Activated naive CD8-positive, alpha-beta T cell treated with anti-CD3 and anti-CD28 coated beads, Interleukin-2, amount 10 ng/mL, durations not matched to agents 7 days and 5 days (primary cell): ENCODE results near the gene R3HDM2. TPM values are rescaled to one million over a fixed set of nuclear protein-coding genes. Genes with fewer than 3 reads are reported as not detected.
"Not testable (repeated sequence)": the region's sequence is repeated elsewhere in the genome, so short reads cannot be mapped to it uniquely, and the experiment has no call there.

Source experiments
- ATAC-seq: fragments of 150-1000 bp; cut with Tn5 transposase; one replicate; pipeline ENCODE4 v1.10.0; 2021; ENCODE audit warnings: low read depth, moderate library complexity
- POLR2A ChIA-PET: fragments of 350-600 bp; sonication (Branson Sonifier 250); formaldehyde crosslinking; loops from one replicate; lab custom pipeline; 2021; ENCODE audit warnings: antibody characterized with exemption; lab: Charles Lee
- DNase-seq: peaks from one replicate; pipeline ENCODE4 v3.0.0; 2021
- H3K27ac Mint-ChIP-seq: one replicate; pipeline ENCODE4 v1.8.0; 2022; ENCODE audit warnings: mild to moderate bottlenecking, mixed read lengths
- H3K27me3 Mint-ChIP-seq: one replicate; pipeline ENCODE4 v1.8.0; 2022; ENCODE audit warnings: mild to moderate bottlenecking, moderate library complexity, mixed read lengths
- H3K36me3 Mint-ChIP-seq: one replicate; pipeline ENCODE4 v1.8.0; 2021; ENCODE audit warnings: mild to moderate bottlenecking, mixed read lengths
- H3K4me1 Mint-ChIP-seq: one replicate; pipeline ENCODE4 v1.8.0; 2021; ENCODE audit warnings: mixed read lengths
- H3K4me3 Mint-ChIP-seq: one replicate; pipeline ENCODE4 v1.8.0; 2022; ENCODE audit warnings: mild to moderate bottlenecking, moderate library complexity, mixed read lengths
- H3K9me3 Mint-ChIP-seq: one replicate; pipeline ENCODE4 v1.8.0; 2021; ENCODE audit warnings: mixed read lengths
- total RNA-seq, 2 experiments: library from RNA; stranded (reverse); gene quantifications; one replicate each; pipeline ENCODE4 v1.2.3, GENCODE V29; 2021

The R3HDM2 gene
- total RNA-seq, 2 experiments from 2014 or later: 91.5 to 97.1 TPM

DNA sequence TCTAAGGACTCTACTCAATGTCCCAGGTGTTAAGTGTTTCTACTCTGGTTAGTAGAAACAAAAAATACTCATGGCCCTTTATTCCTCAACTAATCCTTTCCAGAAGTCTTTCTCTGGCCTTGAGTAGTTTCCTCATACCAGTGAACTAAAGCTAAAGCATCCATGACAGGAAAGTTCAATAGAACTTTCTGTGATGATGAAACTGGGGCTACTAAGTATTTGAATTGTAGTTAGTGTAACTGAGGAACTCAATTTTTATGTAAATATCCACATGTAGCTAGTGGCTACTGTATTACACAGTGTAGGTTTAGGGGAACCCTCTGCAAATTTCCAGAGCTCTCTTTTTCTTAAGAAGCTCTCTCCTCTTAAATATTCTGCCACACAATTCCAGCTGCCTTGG is 63.7 kb downstream of the R3HDM2 start:
- DNase-seq: no peak
- ATAC-seq: no peak
- no peaks in the 10 kb centered on the region for H3K27me3 Mint-ChIP-seq
- H3K27ac Mint-ChIP-seq: no peak overlapping the region
- peaks cover 42% of the 10 kb centered on the region for H3K36me3 Mint-ChIP-seq
- POLR2A ChIA-PET: no interaction called here
- peaks cover 2% of the 10 kb centered on the region for H3K4me1 Mint-ChIP-seq
- peaks cover 12% of the 10 kb centered on the region for H3K9me3 Mint-ChIP-seq
- H3K4me3 Mint-ChIP-seq: no peak overlapping the region

- Mint-ChIP-seq H3K36me3 (peaks cover 40% of the 10 kb centered on the region), H3K27me3 (no peaks in the 10 kb centered on the region), H3K4me1 (peaks cover 2% of the 10 kb centered on the region), H3K4me3 (no peak overlapping the region), H3K9me3 (peaks cover 12% of the 10 kb centered on the region), H3K27ac (no peak overlapping the region)
- POLR2A ChIA-PET: no interaction called here
- no peak for DNase-seq
- no peak for ATAC-seq
Measured at GRCh38 chr12:57366315-57366714, 64.5 kb downstream of the R3HDM2 start.

GRCh38 chr12:57364156-57364555 is 66.7 kb downstream of the R3HDM2 start:
- not testable (repeated sequence) for ATAC-seq, H3K27ac Mint-ChIP-seq, DNase-seq

DNA sequence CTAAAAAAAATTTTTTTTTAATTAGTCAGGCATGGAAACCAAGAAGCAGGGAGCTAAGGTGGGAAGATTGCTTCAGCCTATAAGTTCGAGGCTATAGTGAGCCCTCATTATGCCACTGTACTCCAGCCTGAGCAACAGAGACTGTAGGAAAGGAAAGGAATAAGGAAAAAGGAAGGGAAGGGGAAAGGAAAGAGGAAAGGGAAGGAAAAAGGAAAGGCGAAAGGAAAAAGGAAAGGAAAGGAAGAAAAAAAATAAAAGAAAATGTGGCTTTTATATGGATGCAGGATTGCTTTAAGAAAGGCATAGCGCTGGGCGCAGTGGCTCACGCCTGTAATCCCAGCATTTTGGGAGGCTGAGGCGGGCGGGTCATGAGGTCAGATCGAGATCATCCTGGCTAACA is 70.4 kb downstream of the R3HDM2 start:
- ATAC-seq (no peak), DNase-seq (no peak)
- POLR2A ChIA-PET: interaction anchor here (0.6 kb wide), 1 partner anchor 381 kb away, joined by 3 read pairs; no protein-coding TSS in a partner anchor
- Mint-ChIP-seq H3K9me3 (no peaks in the 10 kb centered on the region), H3K27me3 (no peaks in the 10 kb centered on the region), H3K4me3 (no peak overlapping the region), H3K27ac (no peak overlapping the region), H3K4me1 (no peaks in the 10 kb centered on the region), H3K36me3 (peaks cover 10% of the 10 kb centered on the region)

More at GRCh38 chr12:57364156-57364555, 66.7 kb downstream of the R3HDM2 start:
- H3K9me3 Mint-ChIP-seq, H3K27me3 Mint-ChIP-seq, H3K4me1 Mint-ChIP-seq, H3K4me3 Mint-ChIP-seq: not testable (repeated sequence)
- peaks cover 31% of the 10 kb centered on the region for H3K36me3 Mint-ChIP-seq
- POLR2A ChIA-PET: interaction anchor here (0.7 kb wide), 1 partner anchor 27 kb away, joined by 7 read pairs; no protein-coding TSS in a partner anchor

GRCh38 chr12:57358646-57359045 is 72.2 kb downstream of the R3HDM2 start:
- Mint-ChIP-seq H3K9me3 (no peaks in the 10 kb centered on the region), H3K4me3 (no peak overlapping the region), H3K36me3 (peaks cover 10% of the 10 kb centered on the region), H3K27me3 (no peaks in the 10 kb centered on the region), H3K27ac (no peak overlapping the region), H3K4me1 (no peaks in the 10 kb centered on the region)
- ATAC-seq (no peak), DNase-seq (no peak)
- POLR2A ChIA-PET: no interaction called here

DNA sequence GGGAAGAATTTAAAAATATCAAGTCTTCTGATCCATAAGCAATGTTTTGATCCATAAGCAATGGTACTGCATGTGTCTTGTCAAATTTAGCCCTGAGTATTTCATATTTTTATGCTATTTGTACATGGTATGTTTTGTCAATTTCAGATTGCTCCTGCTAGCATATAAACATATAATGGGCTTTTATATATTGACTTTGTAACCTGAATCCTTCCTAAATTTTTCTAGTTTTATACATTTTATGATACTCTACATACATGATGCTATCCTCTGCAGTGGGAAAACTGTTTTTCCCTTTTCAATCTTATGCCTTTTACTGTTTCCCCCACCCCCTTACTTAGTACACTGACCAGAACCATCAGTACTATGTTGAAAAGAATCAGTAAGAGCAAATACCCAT is 75.1 kb downstream of the R3HDM2 start:
- ATAC-seq: no peak
- Mint-ChIP-seq H3K27ac (no peak overlapping the region), H3K36me3 (peaks cover 22% of the 10 kb centered on the region), H3K4me1 (no peaks in the 10 kb centered on the region), H3K9me3 (no peaks in the 10 kb centered on the region), H3K27me3 (no peaks in the 10 kb centered on the region), H3K4me3 (no peak overlapping the region)
- POLR2A ChIA-PET: no interaction called here
- DNase-seq: no peak

- Mint-ChIP-seq H3K9me3 (no peaks in the 10 kb centered on the region), H3K4me1 (no peaks in the 10 kb centered on the region), H3K4me3 (no peak overlapping the region), H3K27me3 (no peaks in the 10 kb centered on the region), H3K27ac (no peak overlapping the region), H3K36me3 (peaks cover 35% of the 10 kb centered on the region)
- DNase-seq (no peak), ATAC-seq (no peak)
- POLR2A ChIA-PET: no interaction called here
Measured at GRCh38 chr12:57352166-57352565, 78.7 kb downstream of the R3HDM2 start.

- Mint-ChIP-seq H3K36me3 (peaks cover 50% of the 10 kb centered on the region), H3K27me3 (no peaks in the 10 kb centered on the region), H3K9me3 (no peaks in the 10 kb centered on the region), H3K27ac (no peak overlapping the region), H3K4me1 (peaks cover 5% of the 10 kb centered on the region), H3K4me3 (no peak overlapping the region)
- POLR2A ChIA-PET: no interaction called here
- no peak for ATAC-seq
- DNase-seq: no peak
Measured at GRCh38 chr12:57347284-57347683, 83.6 kb downstream of the R3HDM2 start.

DNA sequence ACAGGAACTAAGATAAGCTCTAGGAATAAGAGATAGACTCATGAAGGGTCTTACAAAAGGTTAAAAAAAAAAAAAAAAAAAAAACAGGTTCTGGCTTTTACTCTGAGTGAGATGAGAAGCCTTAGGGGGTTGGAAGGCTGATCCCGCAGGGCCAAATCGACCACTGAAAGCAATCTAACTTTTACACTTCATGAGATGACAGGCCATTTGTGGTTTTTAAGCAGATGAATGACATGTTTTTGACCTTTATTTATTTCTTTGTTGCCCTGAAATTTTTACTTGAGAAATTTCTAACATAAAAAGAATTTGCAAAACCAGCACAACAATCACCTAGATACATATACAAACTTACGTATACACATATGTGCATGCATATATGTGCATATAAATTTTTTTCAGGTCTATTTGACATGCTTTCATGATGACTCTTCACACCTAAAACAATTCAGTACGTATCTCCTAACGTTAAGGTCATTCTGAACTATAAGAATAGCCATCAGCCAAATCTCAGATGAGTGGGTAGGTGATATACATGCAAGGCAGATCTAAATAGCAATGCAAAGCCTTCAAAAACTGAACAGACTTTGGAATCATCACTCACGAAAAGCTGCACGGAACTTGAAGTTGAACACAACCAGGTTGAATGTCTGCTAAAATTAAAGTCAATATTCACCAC is 87.0 kb downstream of the R3HDM2 start:
- ATAC-seq (no peak), DNase-seq (no peak)
- Mint-ChIP-seq H3K4me3 (no peak overlapping the region), H3K27ac (no peak overlapping the region), H3K9me3 (no peaks in the 10 kb centered on the region), H3K4me1 (peaks cover 10% of the 10 kb centered on the region), H3K27me3 (no peaks in the 10 kb centered on the region), H3K36me3 (peaks cover 41% of the 10 kb centered on the region)
- POLR2A ChIA-PET: interaction anchor here (0.7 kb wide), 1 partner anchor 55 kb away, joined by 4 read pairs; no protein-coding TSS in a partner anchor

DNA sequence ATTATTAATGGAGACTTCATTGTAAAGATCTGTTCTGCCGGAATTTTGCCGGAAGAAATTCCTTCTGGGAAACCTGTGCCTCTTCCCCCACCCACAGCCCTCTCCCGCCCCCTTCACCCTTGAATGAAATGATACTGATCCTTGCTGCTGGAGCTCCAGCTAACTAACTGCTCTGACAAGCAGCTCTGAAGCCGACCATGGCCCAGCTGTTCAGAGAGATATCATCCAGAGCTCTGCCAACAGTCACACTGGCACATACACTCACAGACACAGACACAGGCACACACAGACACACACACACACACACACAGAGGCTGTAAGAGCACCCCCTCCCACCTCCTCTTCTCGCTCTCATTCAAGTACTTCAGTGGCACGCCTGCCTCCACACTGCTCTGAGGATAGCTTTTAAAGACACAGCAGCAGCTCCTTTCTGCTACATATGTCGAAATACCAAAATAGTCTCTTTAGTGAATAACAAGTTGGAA is 88.6 kb downstream of the R3HDM2 start:
- DNase-seq: no peak
- POLR2A ChIA-PET: no interaction called here
- H3K9me3 Mint-ChIP-seq: no peaks in the 10 kb centered on the region
- H3K27me3 Mint-ChIP-seq: no peaks in the 10 kb centered on the region
- no peak overlapping the region for H3K27ac Mint-ChIP-seq
- peaks cover 41% of the 10 kb centered on the region for H3K36me3 Mint-ChIP-seq
- no peak overlapping the region for H3K4me3 Mint-ChIP-seq
- peaks cover 12% of the 10 kb centered on the region for H3K4me1 Mint-ChIP-seq
- no peak for ATAC-seq

DNA sequence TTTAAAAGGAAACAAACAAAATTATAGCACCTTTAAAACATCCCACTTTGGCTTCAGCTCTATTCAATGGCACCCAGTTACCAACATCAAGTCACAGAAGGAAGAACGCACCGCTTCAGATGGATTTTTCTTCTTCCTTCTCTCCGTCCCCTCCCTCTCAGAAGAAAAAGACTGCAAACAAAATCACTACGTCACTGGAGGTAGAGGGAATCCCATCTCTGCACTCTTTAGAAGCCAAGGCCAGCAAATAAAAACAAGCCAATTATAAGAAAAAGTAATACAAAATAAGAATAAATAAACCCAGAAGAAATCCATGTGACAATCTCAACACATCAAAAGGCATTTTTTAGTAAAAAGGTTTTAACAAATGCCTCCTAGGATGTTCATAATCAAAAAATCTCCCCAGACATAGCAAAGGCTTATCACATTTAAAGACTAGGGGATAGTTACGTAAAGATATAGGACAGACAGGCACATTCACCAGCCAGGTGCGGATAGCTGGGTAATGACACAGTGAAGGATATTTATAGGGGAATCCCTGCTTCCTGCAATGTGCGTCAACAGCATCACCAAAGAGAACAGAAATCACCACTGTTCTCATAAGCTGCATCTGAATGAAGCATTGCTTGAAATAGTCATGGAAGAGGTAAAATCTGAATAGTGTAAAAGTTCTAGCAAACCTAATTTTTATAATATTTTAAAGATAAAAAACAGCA is 89.4 kb downstream of the R3HDM2 start:
- Mint-ChIP-seq H3K36me3 (peaks cover 39% of the 10 kb centered on the region), H3K27me3 (no peaks in the 10 kb centered on the region), H3K4me1 (peaks cover 11% of the 10 kb centered on the region), H3K27ac (no peak overlapping the region), H3K4me3 (no peak overlapping the region), H3K9me3 (no peaks in the 10 kb centered on the region)
- ATAC-seq: no peak
- POLR2A ChIA-PET: no interaction called here
- no peak for DNase-seq

DNA sequence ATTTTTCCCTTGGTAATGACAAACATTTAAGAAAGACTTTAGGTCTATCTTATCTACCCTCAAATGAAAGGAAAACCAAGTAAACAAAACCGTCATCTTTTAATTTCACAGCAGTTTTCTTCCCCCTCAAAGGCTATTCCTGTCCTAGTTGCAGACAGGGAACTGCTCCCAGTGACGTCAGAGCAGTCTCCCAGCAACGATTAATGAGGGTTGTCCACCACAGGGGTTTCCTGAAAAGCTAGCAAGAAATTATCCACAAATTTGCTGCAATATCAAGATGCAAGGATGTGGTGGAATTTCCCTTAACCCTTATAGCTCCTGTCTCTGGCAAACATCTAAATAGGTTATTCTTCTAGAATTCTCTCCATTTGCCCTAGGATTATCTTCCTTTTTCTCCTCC is 90.7 kb downstream of the R3HDM2 start:
- Mint-ChIP-seq H3K4me1 (peaks cover 9% of the 10 kb centered on the region), H3K27me3 (no peaks in the 10 kb centered on the region), H3K27ac (no peak overlapping the region), H3K9me3 (no peaks in the 10 kb centered on the region), H3K4me3 (no peak overlapping the region), H3K36me3 (peaks cover 43% of the 10 kb centered on the region)
- POLR2A ChIA-PET: no interaction called here
- DNase-seq: no peak
- ATAC-seq: no peak

DNA sequence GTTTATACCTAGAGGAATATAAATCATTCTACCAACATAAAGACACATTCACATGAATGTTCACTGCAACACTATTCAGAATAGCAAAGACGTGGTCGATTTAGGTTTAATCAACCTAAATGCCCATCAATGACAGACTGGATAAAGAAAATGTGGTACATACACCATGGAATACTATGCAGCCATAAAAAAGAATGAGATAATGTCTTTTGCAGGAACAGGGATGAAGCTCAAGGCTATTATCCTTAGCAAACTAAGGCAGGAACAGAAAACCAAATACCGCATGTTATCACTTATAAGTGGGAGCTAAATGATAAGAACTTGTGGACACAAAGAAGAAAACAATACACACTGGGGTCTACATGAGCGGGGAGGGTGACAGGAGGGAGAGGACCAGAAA is 94.5 kb downstream of the R3HDM2 start:
- POLR2A ChIA-PET, ATAC-seq, H3K9me3 Mint-ChIP-seq, DNase-seq, H3K27ac Mint-ChIP-seq, H3K4me3 Mint-ChIP-seq, H3K4me1 Mint-ChIP-seq, H3K27me3 Mint-ChIP-seq: not testable (repeated sequence)
- peaks cover 30% of the 10 kb centered on the region for H3K36me3 Mint-ChIP-seq

DNA sequence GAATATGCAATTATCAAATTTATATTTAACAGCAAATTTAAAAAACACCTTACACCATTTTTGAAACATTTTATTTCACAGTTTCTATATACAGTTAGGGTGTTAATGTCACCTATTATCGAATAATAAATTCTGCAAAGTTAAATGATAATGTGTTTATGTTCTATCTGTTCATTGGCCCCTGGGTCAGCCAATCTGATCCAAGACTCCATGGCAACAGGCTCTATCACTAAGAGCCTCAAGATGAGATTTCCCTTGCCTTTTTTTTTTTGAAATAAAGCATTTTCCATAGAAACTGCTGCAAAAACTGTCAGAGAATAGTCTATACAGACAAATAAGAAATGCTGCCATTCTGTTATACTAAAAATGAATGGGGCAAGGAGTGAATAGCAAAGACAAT is 96.6 kb downstream of the R3HDM2 start:
- Mint-ChIP-seq H3K4me1 (peaks cover 1% of the 10 kb centered on the region), H3K9me3 (no peaks in the 10 kb centered on the region), H3K36me3 (peaks cover 34% of the 10 kb centered on the region), H3K4me3 (no peak overlapping the region), H3K27ac (no peak overlapping the region), H3K27me3 (no peaks in the 10 kb centered on the region)
- POLR2A ChIA-PET: no interaction called here
- DNase-seq (no peak), ATAC-seq (no peak)
